HS-5 (cell line): ENCODE measurements around the gene SHROOM3.
A peak's percentile ranks its signal among the peaks of the same experiment; 100 is the strongest.
"Not testable (repeated sequence)": the region's sequence is repeated elsewhere in the genome, so short reads cannot be mapped to it uniquely, and the experiment has no call there.

Experiments
- DNase-seq: peaks from one replicate; pipeline ENCODE4 v3.0.0-alpha.2; 2012; ENCODE audit warnings: low read depth

The SHROOM3 gene

DNA sequence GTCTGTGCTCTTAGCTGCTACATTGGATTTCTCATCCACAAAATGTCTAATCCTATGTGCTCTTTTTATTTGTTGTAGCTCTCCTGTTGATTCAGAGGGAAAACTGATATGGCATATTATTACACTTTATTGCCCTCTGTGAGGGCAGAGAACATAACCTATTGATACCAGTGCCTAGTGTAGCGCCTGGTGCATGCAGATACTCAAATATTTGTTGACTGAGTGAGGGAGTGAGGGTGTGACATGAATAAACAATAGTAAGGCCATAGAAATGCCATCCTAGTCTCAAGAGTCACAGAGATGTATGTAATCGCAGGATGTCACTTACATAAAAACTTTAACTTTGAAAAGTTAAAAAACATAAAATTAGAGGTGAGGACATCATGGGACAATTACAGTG lies 159.1 kb downstream of the SHROOM3 start:
- no peak for DNase-seq

DNA sequence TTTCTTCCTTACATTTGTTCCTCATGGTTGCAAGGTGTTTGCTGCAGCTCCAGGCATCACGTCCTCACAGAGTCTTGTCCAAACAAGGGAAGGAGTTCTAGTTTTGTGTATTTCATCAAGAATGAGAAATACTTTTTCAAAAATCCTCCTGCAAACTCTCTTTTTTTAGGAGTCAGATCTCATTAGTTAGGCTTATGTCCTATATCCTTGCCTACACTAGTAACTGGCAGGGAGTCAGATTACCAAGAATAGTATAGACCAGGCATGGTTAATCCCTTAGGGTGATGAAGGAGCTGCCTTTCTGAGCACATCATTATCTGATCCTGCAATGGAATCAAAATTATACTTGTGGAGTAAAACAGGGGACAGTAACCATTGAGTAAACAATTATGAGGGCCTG lies 160.4 kb downstream of the SHROOM3 start:
- DNase-seq = no peak

DNA sequence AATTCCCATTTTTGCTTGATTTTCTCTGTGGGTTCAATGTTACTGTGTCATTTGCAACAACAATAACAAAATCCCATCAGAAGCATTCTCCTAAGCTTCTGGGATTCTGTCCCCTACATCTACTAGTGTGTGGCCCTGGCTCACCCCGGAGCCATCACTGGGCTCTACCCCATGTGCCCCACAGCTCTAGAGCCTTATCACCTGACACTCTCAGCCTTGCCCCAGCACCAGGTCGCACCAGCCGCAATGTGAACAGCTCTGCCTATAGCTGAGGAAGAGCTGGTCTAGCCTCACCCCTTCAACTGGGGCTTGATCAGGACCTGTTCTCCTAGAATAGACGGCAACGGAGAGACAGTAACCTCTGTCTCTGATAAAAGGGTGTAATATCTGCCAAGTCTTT lies 161.7 kb downstream of the SHROOM3 start:
- DNase-seq = no peak

DNA sequence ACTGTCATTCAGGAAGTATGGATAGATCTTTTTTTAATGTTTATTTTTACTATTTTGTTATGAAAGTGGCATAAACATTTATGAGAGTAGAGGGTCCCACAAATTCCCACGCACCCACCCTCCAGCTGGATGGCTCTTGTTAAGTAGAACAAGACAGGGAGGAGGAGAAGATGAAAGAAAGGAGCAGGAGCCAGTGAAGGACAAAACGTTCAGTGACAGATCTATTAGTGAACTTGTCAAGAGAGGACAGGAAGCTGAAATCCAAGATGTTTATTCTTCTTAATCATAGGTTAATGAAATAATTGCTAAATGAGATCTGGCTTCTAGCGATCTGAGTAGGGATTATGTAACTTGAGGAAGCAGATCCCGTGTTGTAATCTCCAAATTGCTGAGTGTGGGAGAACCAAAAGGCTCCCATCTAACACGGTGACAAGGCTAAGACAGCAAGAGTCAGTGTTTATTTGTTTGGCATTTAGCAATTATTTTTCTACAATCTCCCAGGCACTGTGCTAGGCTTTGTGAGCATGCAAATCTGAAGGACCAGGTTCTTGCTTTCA lies 162.5 kb downstream of the SHROOM3 start:
- no peak for DNase-seq

DNA sequence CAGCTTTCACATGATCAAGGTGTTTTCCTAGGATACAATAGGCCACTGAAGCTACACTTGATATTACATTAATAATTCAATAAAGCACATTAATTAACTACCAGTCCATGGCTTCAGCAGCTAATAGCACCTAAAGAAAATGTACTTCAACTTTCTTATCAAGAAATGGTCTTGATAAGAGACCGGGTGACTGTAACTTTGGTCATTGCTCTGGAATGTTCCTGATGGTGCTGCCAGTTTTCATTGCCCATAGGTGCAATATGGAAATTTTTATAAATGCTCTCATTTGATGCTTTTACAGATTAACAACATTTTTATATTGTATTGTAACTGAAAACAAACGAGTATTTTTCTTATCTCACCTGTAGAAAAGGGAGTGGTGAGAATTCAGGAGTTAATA lies 165.4 kb downstream of the SHROOM3 start:
- DNase-seq = no peak

DNA sequence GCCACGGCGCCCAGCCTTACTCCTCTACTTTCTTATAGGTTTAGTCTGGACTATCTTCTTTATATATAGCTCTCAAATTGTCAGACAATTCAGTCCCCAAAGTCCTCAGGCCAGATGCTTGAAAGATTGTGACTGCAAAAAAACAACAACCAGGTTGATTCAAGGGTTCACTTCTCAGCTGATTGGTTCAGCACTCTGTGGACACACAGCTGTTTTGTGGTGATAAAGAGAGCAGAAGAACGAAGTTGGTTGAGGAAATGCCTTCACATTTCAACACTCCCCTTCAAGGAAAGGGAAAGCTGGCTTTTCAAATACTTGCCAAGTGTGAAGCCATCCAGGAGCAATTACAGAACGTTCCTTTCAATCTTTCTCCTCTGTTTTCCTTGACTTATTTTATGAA lies 166.8 kb downstream of the SHROOM3 start:
- no peak for DNase-seq

DNA sequence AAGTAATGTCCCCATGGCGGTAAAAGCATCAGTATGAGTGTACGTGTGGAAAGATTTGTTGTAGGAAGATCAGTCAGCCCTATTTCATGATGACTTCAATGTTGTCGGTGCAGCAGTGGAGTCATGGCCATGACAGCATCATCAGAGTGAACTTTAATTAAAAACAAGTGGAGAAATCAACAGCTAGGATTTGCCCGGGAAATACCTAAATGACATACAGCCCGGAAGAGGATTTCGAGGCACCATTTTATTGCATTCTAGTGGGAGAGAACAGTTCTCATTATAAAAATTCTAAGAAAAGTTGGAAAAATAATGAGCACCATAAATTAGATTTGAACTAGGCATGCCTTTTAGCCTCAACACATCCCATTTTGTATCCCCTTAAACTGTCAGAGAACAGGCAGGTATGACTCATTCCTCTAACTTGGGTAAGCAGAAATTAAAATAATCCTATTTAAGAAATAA lies 170.1 kb downstream of the SHROOM3 start:
- DNase-seq = no peak

DNA sequence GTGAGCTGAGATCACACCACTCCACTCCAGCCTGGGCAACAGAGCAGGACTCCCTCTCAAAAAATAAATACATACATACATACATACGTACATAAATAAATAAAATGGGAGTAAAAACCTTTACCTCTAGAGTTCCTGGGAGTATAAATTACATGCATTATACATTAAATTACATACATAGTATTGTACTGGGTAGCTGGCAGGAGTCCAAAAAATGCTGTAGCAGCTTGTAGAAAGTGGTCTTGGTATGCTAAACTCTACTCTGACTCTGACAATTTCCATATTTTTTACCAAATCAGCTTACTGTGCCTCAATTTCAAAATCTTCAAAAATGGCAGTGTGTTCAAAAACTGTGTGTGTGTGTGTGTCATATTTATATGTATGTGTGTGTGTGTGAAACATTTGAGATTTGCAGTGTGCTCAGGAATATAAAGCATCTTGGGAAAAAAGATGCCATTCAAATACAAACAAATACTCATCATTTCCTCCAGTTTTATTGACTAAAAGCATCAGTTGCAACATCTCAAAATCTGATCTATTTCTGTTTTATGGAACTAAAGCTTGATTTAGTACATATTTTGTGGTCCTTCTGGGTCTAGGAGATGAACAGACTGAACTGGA lies 171.7 kb downstream of the SHROOM3 start:
- DNase-seq = no peak

DNA sequence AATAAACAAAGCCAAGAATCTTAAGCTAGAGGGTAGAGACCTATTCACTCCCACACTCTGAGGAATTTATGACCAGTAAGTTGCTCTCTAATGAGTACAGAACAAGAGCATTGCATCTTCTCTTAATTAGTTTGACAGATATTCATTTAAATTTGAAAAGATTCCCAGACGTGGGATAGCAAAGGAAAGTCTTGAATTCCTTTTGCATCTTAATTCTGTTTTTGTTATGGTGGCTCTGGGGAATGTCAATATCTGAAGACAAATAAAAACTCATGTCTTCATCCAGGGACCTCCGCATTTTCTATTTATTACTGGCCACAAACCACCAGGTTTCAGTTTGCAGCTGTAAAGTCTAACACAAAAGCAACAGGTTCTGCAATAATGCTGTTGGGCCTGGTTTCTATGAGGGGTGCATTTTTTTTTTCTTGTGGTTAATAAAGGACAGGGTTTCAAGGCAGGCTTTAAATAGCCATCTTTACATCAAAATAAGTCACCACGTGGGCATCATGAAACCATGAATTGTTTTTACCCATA lies 172.3 kb downstream of the SHROOM3 start:
- DNase-seq = no peak

DNA sequence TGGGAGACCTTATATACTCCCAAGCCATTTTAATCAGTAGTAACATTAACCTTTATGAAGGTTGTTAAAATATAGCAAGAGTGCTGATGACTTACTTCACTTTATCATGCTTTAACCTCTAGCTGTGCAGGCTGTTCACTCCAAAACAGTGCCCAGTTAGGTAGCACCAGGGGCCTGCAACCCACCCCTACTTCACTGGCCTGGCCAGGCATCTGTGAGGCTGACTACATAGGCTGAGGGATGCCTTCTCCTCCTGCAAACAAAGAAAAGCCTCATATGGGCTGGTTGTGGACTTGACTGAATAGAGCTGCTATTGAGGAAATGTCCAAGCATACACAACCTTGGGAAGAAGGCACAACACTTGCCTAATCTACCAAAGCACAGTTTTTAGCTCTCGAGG lies 172.8 kb downstream of the SHROOM3 start:
- no peak for DNase-seq

DNA sequence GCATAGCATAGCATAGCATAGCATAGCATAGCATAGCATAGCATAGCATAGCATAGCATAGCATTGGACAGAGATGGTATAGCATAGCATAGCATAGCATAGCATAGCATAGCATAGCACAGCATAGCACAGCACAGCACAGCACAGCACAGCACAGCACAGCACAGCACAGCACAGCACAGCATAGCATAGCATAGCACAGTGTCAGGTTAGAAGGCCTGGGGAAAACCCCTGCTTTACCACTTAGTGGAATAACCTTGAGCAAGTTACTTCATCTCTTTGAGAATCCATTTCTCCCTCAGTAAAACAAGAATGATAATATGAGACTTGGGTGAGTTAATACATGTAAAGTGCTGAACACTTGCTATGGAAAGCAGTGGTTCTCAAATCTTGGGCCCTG lies 173.5 kb downstream of the SHROOM3 start:
- DNase-seq = not testable (repeated sequence)

DNA sequence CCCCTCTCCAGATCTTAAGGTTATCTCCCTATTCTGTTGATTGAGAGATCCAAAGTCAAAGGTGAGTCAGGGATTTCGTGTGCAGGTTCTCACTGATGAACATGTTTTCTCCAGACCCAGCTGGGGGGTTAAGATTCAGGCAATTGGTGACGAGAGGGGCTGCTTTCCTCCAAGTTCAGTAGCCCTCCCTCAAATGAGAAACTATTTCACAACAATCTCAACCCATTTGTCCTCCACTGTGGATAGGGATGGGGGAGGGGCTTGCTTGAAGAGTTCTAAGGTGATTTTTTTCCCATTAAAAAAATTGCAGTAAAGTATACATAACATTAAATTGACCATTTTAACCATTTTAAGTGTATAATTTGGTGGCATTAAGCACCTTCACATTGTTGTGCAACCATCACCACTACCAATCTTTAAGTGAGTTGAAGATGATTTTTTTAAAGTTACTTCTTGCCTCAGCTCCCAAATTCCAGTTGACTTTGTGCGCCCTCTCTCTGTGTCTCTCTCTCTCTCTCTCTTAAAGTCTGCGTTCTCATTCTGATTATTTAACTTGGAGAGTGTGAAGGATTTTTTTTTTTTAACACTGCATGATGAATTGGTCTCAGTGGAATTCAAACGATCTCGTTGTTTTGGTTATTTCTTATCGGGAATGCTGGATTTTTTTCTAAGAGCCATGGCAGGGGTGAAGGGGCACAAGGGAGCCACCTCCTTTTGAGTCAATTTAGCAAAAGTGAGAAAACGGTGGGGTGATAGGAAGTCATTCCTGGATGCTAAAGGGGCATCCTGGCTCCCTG lies 175.9 kb downstream of the SHROOM3 start:
- no peak for DNase-seq

DNA sequence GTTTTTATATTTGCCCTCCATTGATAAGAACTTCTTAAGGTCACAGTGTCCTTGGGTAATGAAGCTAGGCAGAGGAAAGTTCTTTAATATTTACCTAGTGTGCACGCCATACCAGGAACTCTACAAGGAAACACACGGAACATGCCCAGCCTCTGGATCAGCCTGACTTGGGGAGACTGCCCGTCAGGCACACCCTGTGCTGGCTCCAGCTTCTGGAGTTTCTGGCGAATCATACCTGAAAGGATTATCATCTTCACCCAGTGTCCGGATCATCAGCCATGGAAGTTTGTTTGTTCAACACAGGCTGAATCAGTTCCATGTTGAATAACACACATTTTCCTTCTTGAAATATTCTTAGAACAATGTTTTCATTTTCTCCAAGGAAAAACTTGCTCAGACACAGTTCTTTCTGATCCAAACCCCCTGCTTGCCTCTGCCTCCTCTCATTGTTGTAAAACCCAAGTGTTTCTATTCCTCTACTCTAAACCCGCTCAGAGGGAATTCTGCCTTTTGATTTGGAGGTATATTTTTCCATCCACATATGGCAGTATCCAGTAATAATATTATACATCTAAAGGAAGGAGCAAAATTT lies 176.7 kb downstream of the SHROOM3 start:
- DNase-seq = no peak

DNA sequence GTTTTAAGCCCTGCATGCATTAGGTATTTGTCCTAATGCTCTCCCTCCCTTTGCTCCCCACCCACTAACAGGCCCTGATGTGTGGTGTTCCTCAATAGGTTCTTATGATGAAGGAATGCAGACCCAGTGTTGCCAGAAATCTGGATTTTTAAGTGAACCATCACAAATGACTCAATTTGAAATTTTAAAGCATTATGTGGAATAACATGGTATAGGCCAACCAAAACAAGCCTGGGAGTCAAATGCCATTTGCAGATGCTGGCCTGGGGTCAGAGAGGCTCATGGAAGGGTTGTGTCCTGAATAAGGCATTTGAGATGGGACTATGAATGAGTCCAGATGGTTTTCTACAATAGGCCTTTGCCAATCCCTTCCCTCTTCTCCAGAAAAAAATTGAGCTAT lies 179.6 kb downstream of the SHROOM3 start:
- DNase-seq = peak; percentile 38

DNA sequence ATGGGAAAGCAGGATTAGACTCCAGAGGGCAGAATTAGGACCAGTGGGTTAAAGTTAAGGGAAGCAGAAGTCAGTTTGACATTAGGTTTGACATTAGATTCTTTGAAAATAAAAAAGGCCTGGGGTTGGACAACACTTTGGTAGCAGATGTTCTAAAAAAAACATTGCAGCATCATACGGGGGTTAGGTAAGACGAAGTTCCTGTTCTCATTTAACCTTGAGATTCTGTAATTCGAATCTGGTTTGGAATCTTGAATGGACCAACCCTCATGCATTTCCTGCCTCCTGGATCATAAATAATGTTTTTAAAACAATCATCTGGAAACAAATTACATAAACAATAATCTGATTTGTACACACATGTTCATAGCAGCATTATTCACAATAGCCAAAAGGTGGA lies 181.0 kb downstream of the SHROOM3 start:
- no peak for DNase-seq

DNA sequence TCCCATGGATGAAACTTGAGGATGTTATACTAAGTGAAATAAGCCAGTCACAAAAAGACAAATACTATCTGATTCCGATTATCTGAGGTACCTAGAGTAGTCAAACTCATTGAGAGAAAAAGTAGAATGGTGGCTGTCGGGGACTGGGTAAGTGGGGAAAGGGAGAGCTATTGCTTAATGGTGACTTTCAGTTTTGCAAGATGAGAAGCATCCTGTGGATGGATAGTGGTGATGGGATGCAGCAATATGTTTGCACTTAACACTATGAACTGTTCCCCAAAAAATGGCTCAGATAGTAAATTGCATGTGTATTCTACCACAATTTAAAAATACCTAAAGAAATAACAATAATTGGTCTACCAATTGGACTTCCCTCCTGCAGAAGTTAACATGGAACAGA lies 181.5 kb downstream of the SHROOM3 start:
- no peak for DNase-seq

DNA sequence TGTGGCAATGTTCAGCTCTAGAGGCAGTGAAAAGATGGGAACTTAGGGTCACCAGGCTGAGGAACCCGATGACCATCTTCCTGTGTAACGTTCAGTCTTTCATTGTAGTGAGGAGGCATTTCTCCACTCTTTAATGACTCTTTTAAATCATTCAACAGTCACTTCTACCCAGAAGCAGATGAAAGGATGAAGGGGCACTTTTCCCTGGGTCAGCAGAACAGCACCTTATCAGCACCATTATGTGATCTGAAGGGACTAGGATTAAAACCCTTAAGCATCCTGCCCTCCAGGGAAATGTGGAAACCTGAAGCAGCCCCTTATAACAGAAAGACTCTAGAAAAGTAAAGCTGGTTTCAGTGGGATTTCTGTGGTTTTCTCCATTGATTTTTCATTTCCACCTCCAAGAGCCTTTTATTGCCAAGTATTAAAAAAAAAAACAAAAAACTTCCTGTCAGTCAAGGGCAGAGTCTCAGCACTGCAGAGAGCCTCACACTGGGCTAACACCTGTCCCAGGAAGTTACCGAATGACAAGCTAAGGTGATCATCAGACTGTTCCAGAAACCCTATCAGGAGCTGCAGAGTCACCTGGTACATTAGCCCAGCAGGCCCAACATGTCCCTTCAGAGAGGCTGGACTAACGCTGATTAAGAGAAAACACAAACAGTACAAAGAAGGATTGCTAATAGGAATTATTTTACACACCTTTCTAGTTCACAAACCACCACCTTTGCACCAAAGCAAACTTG lies 185.9 kb downstream of the SHROOM3 start:
- DNase-seq = no peak

DNA sequence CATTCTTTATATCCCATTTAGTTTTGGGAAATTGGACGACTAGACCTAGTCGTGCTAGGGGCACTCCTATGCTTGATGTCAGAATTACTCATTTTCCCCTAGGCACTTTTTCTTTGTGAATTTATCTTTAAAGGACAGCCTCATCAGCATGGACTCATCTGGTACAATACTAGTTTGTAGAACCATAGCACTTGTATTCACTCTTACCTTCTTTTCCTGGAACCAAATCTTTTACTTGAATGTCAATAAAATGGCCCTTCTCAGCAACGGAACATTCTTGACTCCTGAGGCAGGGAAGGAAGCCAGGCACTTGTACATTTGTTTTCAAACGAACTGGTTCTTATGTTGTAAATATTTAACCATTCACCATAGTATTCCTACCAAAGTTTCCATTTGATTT lies 187.1 kb downstream of the SHROOM3 start:
- no peak for DNase-seq

DNA sequence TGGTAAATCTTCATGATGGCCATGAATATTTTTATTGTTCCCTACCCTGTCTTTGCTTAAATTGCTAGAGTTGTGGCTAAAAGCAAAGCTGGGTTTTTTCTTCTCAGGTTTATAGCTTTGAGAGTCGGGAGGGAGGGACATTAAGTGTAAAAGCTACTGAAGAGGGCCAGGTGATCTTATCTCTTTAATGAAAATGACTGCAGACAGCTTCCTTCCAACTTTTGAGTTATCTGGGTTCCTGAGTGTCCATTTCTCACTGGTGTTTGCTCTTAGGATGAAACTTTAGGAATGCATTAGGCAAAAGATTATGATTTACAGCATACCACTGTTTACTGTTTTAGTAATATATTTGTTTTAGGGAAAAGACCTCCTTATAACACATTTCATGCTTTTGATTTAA lies 187.7 kb downstream of the SHROOM3 start:
- DNase-seq = no peak

DNA sequence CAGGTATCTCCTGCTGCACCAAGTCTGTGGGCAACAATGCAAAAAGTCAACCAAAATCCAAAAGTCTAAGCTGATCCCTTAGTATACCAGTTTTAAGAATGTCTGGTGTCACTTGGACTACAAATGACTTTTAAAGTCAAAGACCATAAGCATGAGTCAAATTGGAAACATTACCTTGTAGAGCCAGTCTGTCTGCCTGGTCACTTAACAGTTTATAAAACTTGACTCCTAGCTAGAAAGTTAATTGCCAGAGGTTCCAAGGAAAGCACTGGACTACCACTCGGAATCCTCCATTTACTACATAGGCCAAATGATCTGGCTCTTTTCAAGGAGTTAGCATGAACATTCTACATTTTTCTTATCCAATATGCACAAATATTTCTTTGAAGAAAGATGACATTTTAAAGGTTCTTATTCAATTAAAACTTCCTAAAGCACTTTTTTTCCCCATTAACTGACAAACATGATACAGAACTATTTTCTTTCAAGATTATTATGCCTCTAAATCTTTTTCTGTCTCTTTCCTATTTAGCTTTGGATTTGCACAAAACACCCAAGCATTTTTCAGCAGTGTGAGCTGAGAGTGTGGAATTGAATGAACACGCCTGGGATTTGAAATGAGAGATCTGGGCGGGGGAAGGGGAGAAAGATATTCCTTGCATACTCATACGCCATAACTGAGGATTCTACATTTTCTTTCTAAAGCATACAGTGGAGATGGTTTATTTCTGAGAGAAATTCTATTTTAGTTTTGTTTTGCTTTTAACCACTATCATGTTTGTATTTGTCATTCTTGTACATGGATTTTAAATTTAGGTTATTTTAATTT lies 188.4 kb downstream of the SHROOM3 start:
- DNase-seq = no peak

DNA sequence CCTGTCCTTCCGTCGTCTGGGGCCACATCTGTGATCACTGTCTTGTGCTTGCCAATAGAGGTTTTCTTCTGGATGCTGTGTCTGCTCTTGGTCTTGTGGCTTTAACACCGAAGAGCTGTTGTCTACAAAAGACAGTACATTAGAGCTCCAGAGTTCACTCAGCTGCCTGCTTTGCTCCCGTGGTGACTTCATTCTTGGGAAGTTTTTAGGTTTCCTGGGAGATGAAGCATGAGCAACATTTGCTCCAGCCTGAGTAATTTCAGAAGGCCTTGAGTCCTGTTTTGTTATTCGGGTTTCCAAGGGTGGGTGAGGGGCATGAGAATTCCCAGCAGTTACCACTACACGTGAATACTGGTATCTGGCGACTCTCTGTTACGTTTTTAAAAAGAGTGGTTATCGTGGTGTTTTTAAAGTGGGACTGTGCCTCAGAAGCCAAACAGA lies 189.2 kb downstream of the SHROOM3 start:
- DNase-seq = peak; percentile 48
